ENCODE measurements around the gene PUSL1. TPM values are rescaled to one million over a fixed set of nuclear protein-coding genes. Genes with fewer than 3 reads are reported as not detected.

PUSL1 gene
- total and polyA plus RNA-seq, 2 donors (not counting 1 experiment from before 2014, with no cell fraction given) = 15.7 to 25.8 TPM

DNA sequence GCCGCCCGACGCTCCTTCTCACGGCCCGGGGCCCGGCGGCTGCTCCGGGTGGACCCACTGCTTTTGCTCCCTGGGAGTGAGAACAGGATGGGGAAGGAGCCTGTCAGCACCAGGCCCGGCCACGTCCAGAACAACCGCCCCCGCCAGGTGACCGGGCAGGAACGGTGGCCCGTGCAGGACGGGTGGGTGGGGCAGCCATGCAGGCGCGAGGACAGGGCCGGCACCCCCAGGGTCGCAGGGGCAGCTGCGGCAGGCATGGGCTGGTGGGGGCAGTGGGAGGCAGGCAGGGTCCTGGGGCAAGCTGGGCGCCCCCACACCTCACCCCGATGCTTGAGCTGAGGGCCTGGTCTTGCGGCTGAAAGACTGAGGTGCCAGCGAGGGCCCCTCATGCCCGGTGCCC, 28.0 kb downstream of the PUSL1 start:
- no peaks in the 10 kb centered on the region for H3K27me3 Mint-ChIP-seq
- no peak overlapping the region for H3K27ac ChIP-seq (ENCODE audit: low read length in 2 of 2)
- no peak overlapping the region for H3K27ac Mint-ChIP-seq
- H4K20me1 ChIP-seq (ENCODE audit: control insufficient read depth, insufficient read depth, low read length, poor library complexity, severe bottlenecking) = no peaks in the 10 kb centered on the region
- H3K4me1 Mint-ChIP-seq = peaks cover 2% of the 10 kb centered on the region
- ATAC-seq (ENCODE audit: low read depth) (no peak), DNase-seq (no peak)
- no peak overlapping the region for H3K9ac ChIP-seq (ENCODE audit: low read length)
- no peaks in the 10 kb centered on the region for H3K9me3 Mint-ChIP-seq (ENCODE audit: insufficient read depth)
- no peak overlapping the region for H3K4me3 Mint-ChIP-seq
- peaks cover 0 to 2% of the 10 kb centered on the region in 2 donors for H3K4me1 ChIP-seq (ENCODE audit: control insufficient read depth in 2 of 2, insufficient read depth in 2 of 2, low read length in 2 of 2)
- no peak overlapping the region for H2AFZ ChIP-seq (ENCODE audit: insufficient read depth, low read depth, low read length, poor library complexity, severe bottlenecking)
- intact Hi-C loops (cut with micrococcal nuclease) = no loop called here
- no peaks in the 10 kb centered on the region for H3K79me2 ChIP-seq (ENCODE audit: control insufficient read depth, insufficient read depth, low read length)
- peaks cover 0 to 12% of the 10 kb centered on the region in 2 experiments for H3K36me3 ChIP-seq (replicated peaks in 1 of 2; ENCODE audit: control extremely low read depth in 1 of 2, control insufficient read depth in 1 of 2, extremely low read depth in 1 of 2, insufficient read depth in 2 of 2, low read length in 1 of 2)
- H3K27me3 ChIP-seq (replicated peaks in 1 of 4; ENCODE audit: control extremely low read depth in 1 of 4, control insufficient read depth in 3 of 4, insufficient read depth in 4 of 4, low read length in 3 of 4) = no peaks in the 10 kb centered on the region
- H3K4me3 ChIP-seq (ENCODE audit: control extremely low read depth in 1 of 5, extremely low read depth in 1 of 5, insufficient read depth in 1 of 5, low read depth in 2 of 5, low read length in 4 of 5) = no peak overlapping the region
- CTCF ChIA-PET = no interaction called here
- WGBS (ENCODE audit: insufficient coverage) = 96% methylated on average over 25 of the region's 26 CpGs
- no peak for TF ChIP-seq CTCF (IDR thresholded peaks at IDR 0.05)
- TF ChIP-seq EZH2 (IDR thresholded peaks at IDR 0.05; ENCODE audit: borderline replicate concordance, insufficient read depth, low read depth, low read length, poor library complexity, severe bottlenecking) = no peak
- POLR2A ChIA-PET = no interaction called here
- H3K4me2 ChIP-seq (replicated peaks; ENCODE audit: low read depth, low read length, poor library complexity, severe bottlenecking) = no peak overlapping the region
- peaks cover 0 to 7% (median 0%) of the 10 kb centered on the region in 3 donors for H3K9me3 ChIP-seq (ENCODE audit: control extremely low read depth in 1 of 3, control insufficient read depth in 2 of 3, insufficient read depth in 1 of 3, low read length in 2 of 3)

DNA sequence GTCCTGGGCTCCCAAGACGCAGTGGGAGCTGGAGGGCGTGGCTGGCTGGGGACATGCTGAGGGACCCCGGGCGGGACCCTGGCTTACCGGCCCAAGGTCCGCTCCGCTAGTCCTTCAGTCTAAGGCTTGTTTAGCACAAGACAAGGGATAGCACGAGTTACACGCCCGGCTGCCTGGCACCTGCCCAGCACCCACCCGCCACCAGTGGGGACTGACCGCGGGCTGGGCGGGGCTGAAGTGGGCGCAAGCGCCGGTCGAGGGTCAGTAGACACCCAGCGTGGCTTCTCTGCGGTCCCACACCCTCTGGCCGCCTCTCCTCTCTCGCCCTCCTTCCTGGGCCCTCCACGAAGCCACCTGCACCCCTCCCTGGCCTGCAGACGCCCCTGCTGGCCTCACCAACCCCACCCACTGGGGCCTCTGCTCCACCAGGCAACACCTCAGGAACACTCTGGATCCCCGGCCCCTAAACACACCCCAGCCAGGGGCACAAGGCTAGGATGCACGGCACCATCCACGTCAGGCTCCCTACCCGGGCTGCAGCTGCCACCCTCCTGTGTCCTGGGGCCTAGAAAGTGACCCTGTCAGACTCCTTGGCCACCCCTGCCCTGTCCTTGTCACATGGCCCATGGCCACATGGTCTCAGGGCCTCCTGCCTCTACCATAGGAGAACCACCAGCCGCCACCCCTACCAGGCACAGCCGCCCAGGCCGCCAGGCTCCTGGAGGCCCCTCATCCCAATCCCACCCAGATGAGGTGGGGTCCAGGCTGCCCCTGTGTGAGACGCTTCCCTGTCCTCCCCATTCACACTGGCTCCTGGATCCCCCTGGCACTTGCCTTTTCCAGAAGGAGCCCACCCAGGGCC, 28.8 kb downstream of the PUSL1 start:
- Mint-ChIP-seq H3K9me3 (ENCODE audit: insufficient read depth) (no peaks in the 10 kb centered on the region), H3K4me1 (peaks cover 2% of the 10 kb centered on the region), H3K4me3 (no peak overlapping the region), H3K27ac (no peak overlapping the region), H3K27me3 (no peaks in the 10 kb centered on the region)
- no peak overlapping the region for H3K4me3 ChIP-seq (ENCODE audit: control extremely low read depth in 1 of 5, extremely low read depth in 1 of 5, insufficient read depth in 1 of 5, low read depth in 2 of 5, low read length in 4 of 5)
- no peak for ATAC-seq (ENCODE audit: low read depth)
- 94% methylated on average over 31 of the region's 32 CpGs for WGBS (ENCODE audit: insufficient coverage)
- H3K4me2 ChIP-seq (replicated peaks; ENCODE audit: low read depth, low read length, poor library complexity, severe bottlenecking) = no peak overlapping the region
- no peak for TF ChIP-seq CTCF (IDR thresholded peaks at IDR 0.05)
- no peak for TF ChIP-seq EZH2 (IDR thresholded peaks at IDR 0.05; ENCODE audit: borderline replicate concordance, insufficient read depth, low read depth, low read length, poor library complexity, severe bottlenecking)
- no peaks in the 10 kb centered on the region for H3K4me1 ChIP-seq (ENCODE audit: control insufficient read depth in 2 of 2, insufficient read depth in 2 of 2, low read length in 2 of 2)
- ChIA-PET CTCF (no interaction called here), POLR2A (no interaction called here)
- H3K36me3 ChIP-seq (replicated peaks in 1 of 2; ENCODE audit: control extremely low read depth in 1 of 2, control insufficient read depth in 1 of 2, extremely low read depth in 1 of 2, insufficient read depth in 2 of 2, low read length in 1 of 2) = peaks cover 0 to 12% of the 10 kb centered on the region in 2 experiments
- no peak overlapping the region for H2AFZ ChIP-seq (ENCODE audit: insufficient read depth, low read depth, low read length, poor library complexity, severe bottlenecking)
- H3K27me3 ChIP-seq (replicated peaks in 1 of 4; ENCODE audit: control extremely low read depth in 1 of 4, control insufficient read depth in 3 of 4, insufficient read depth in 4 of 4, low read length in 3 of 4) = no peaks in the 10 kb centered on the region
- no peak overlapping the region for H3K27ac ChIP-seq (ENCODE audit: low read length in 2 of 2)
- DNase-seq = no peak
- H3K9ac ChIP-seq (ENCODE audit: low read length) = no peak overlapping the region
- H4K20me1 ChIP-seq (ENCODE audit: control insufficient read depth, insufficient read depth, low read length, poor library complexity, severe bottlenecking) = no peaks in the 10 kb centered on the region
- H3K9me3 ChIP-seq (ENCODE audit: control extremely low read depth in 1 of 3, control insufficient read depth in 2 of 3, insufficient read depth in 1 of 3, low read length in 2 of 3) = peaks cover 0 to 7% (median 0%) of the 10 kb centered on the region in 3 donors
- no peaks in the 10 kb centered on the region for H3K79me2 ChIP-seq (ENCODE audit: control insufficient read depth, insufficient read depth, low read length)
- intact Hi-C loops (cut with micrococcal nuclease) = no loop called here

Measured in B cell (primary cell).